GM18508 (cell line): Measurements from ENCODE around the gene FURIN.
A peak's percentile ranks its signal among the peaks of the same experiment; 100 is the strongest.
"Not testable (repeated sequence)": the region's sequence is repeated elsewhere in the genome, so short reads cannot be mapped to it uniquely, and the experiment has no call there.

Experiments used
- ATAC-seq: cut with Tn5 transposase; IDR thresholded peaks from one replicate; pipeline ENCODE4 v1.9.1; 2021; ENCODE audit warnings: moderate number of reproducible peaks; ENCODE audit not compliant: insufficient read depth, unreplicated experiment

The FURIN gene

GRCh38 chr15:90895571-90896117 is 27.3 kb downstream of the FURIN start:
- no peak for ATAC-seq

- ATAC-seq, result not testable (repeated sequence)
Measured at GRCh38 chr15:90897131-90897655, 28.8 kb downstream of the FURIN start.

GRCh38 chr15:90901175-90902039 is 33.0 kb downstream of the FURIN start:
- ATAC-seq, result no peak

GRCh38 chr15:90902040-90902839 is 33.9 kb downstream of the FURIN start:
- ATAC-seq, result peak; percentile 45

GRCh38 chr15:90902840-90903732 is 34.7 kb downstream of the FURIN start, which contains the start of gene MAN2A2:
Gene MAN2A2 (plus strand): TSS chr15:90903302. CDS start chr15:90904208, 906 bp downstream.
- no peak for ATAC-seq

- ATAC-seq, result no peak
Measured at GRCh38 chr15:90903733-90904536, 35.5 kb downstream of the FURIN start.

- ATAC-seq, result no peak
Measured at GRCh38 chr15:90904746-90905145, 36.4 kb downstream of the FURIN start.

GRCh38 chr15:90905306-90906180 is 37.2 kb downstream of the FURIN start:
- no peak for ATAC-seq

GRCh38 chr15:90906181-90906849 is 37.9 kb downstream of the FURIN start:
- no peak for ATAC-seq

- no peak for ATAC-seq
Measured at GRCh38 chr15:90907051-90907660, 38.8 kb downstream of the FURIN start.

- no peak for ATAC-seq
Measured at GRCh38 chr15:90907838-90908507, 39.6 kb downstream of the FURIN start.

- not testable (repeated sequence) for ATAC-seq
Measured at GRCh38 chr15:90909449-90909848, 41.1 kb downstream of the FURIN start.

GRCh38 chr15:90909976-90910375 is 41.6 kb downstream of the FURIN start:
- no peak for ATAC-seq

- ATAC-seq, result no peak
Measured at GRCh38 chr15:90910441-90911301, 42.3 kb downstream of the FURIN start.

- ATAC-seq, result no peak
Measured at GRCh38 chr15:90911302-90911623, 42.9 kb downstream of the FURIN start.
